Gastroesophageal sphincter (tissue), 4 donors: ENCODE measurements around the gene PCK2. TPM values are rescaled to one million over a fixed set of nuclear protein-coding genes. Genes with fewer than 3 reads are reported as not detected.

ENCODE experiments used
- ATAC-seq: fragments of 150-250 bp; one replicate; pipeline ENCODE4 v1.9.1; 2016; ENCODE audit warnings: mild to moderate bottlenecking, moderate library complexity
- H3K27ac ChIP-seq, 4 donors: fragments of 200-600 bp; sonication (generic) in 3 of 4; 1 replicate in 3 of 4; 2 replicates in 1 of 4; pipeline ENCODE4 v1.5.1; 2016 to 2019
- H3K27me3 ChIP-seq: fragments of 200-600 bp; sonication (generic); one replicate; pipeline ENCODE4 v1.5.1; 2019
- H3K36me3 ChIP-seq, 2 donors: fragments of 200-600 bp; sonication (generic); one replicate each; pipeline ENCODE4 v1.5.1; 2019; ENCODE audit warnings: control low read depth in 1 of 2
- H3K4me1 ChIP-seq, 3 donors: fragments of 200-600 bp; sonication (generic); 1 replicate in 2 of 3; 2 replicates in 1 of 3; pipeline ENCODE4 v1.5.1; 2016 to 2019; ENCODE audit warnings: control low read depth in 2 of 3
- H3K4me3 ChIP-seq, 2 donors: fragments of 200-600 bp; sonication (generic); one replicate each; pipeline ENCODE4 v1.5.1; 2019; ENCODE audit warnings: mild to moderate bottlenecking in 1 of 2, moderate library complexity in 1 of 2
- H3K9me3 ChIP-seq, 3 donors: fragments of 200-600 bp; sonication (generic); one replicate each; pipeline ENCODE4 v1.5.1; 2017 to 2019; ENCODE audit warnings: control low read depth in 2 of 3
- EP300 ChIP-seq: sonication (generic); formaldehyde crosslinking; IDR thresholded peaks from one replicate; pipeline ENCODE4 v1.6.1; 2017; ENCODE audit warnings: antibody characterized with exemption, mild to moderate bottlenecking
- POLR2A ChIP-seq, 2 donors: fragments of 450-650 bp; IDR thresholded peaks; one replicate each; pipeline ENCODE4 v1.6.1; 2017; ENCODE audit warnings: antibody characterized with exemption in 2 of 2, mild to moderate bottlenecking in 2 of 2, moderate library complexity in 1 of 2
- POLR2AphosphoS5 ChIP-seq: sonication (generic); formaldehyde crosslinking; IDR thresholded peaks from one replicate; pipeline ENCODE4 v1.6.1; 2017; ENCODE audit warnings: antibody characterized with exemption
- WGBS, 2 donors: methylation state at CpG; one replicate each; pipeline ENCODE4 v1.1.5; 2018; ENCODE audit warnings: low coverage in 1 of 2; 5-methylcytosine and 5-hydroxymethylcytosine counted together
- total RNA-seq, 4 donors: library from RNA; depleted of rRNA; stranded (reverse); fragments of >200 nt; gene quantifications; one replicate each; pipeline ENCODE4 v1.1.0, GENCODE V29; 2016
- TF ChIP-seq, protein P1 (sequence below), 4 experiments: fragments of 200-600 bp in 2 of 4; fragments of 450-650 bp in 2 of 4; sonication (generic) in 1 of 4; IDR thresholded peaks; one replicate each; pipeline ENCODE4 v1.5.1; 2017 to 2019; ENCODE audit warnings: antibody characterized with exemption in 4 of 4, mild to moderate bottlenecking in 2 of 4, moderate library complexity in 2 of 4

Gene PCK2
- total RNA-seq, 4 donors from 2014 or later, result 9.2 to 14.9 (median 11.6) TPM

DNA sequence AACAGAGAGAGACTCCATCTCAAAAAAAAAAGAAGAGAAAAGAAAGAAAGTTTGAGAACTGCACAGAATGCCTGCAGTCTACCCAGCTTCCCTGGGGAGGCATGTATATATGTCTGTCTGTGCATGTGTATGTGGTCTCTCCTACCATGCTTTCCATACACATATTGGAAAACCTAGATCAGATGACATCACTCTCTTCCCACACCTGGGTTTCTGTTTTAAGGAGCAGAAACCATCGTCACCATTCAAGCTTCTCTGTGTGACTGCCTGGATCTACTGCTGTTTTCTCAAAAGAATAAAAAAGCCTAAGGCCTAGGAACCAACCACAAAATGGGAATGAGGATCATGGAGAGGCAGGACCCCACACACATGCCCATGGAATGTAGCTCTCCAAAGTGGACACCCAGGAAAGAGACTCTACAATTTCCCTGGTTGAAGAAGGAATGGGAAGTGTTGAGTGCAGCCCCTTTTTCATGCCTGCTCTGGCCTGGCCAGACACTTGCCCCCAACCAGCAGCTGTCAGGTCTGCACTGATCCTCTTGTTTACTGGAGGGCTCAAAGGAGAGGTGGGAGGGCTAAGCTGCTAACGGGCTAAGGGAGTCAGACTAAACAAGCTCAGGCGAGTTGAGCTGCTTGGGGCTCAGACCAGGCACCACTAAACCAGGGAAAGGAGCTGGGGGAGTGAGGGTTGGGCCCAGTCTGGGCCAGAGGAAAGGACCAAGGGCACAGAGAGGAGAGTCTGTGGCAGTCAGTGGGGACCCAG is 7.7 kb upstream of the PCK2 start:
- no peaks in the 10 kb centered on the region for H3K27me3 ChIP-seq
- H3K27ac ChIP-seq, result no peak overlapping the region
- no peak for ATAC-seq
- TF ChIP-seq, protein P1, sequence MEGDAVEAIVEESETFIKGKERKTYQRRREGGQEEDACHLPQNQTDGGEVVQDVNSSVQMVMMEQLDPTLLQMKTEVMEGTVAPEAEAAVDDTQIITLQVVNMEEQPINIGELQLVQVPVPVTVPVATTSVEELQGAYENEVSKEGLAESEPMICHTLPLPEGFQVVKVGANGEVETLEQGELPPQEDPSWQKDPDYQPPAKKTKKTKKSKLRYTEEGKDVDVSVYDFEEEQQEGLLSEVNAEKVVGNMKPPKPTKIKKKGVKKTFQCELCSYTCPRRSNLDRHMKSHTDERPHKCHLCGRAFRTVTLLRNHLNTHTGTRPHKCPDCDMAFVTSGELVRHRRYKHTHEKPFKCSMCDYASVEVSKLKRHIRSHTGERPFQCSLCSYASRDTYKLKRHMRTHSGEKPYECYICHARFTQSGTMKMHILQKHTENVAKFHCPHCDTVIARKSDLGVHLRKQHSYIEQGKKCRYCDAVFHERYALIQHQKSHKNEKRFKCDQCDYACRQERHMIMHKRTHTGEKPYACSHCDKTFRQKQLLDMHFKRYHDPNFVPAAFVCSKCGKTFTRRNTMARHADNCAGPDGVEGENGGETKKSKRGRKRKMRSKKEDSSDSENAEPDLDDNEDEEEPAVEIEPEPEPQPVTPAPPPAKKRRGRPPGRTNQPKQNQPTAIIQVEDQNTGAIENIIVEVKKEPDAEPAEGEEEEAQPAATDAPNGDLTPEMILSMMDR (IDR thresholded peaks at IDR 0.05), result no peak
- no peak for TF ChIP-seq EP300
- no peak for TF ChIP-seq POLR2A (IDR thresholded peaks at IDR 0.05)
- TF ChIP-seq POLR2AphosphoS5, result no peak
- 100% methylated on average over 1 of the region's 3 CpGs; no CpG with 5 or more reads in 1 of the 2 donors for WGBS, 2 donors
- no peaks in the 10 kb centered on the region for H3K36me3 ChIP-seq
- peaks cover 0 to 7% (median 0%) of the 10 kb centered on the region in 3 donors for H3K4me1 ChIP-seq
- no peaks in the 10 kb centered on the region for H3K9me3 ChIP-seq
- H3K4me3 ChIP-seq, result no peak overlapping the region

DNA sequence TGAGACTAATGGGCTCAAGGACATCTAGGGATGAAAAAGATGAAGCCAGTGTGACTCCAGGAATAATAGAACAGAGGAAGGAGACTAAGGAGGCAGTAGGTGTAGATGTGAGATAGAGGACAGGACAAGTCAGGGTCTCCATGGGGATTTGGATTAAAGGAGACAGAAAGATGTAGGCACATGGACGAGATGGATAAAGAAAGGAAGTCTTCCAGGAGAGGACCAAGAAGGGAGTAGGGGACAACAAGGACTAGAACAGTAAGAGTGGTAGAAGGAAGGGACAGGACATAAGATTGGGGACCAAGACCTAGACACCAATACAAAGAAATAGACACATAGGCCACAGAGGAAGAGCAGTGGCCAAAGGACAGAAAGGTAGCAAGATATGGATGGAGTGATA is 7.1 kb upstream of the PCK2 start:
- no peaks in the 10 kb centered on the region for H3K27me3 ChIP-seq
- peaks cover 0 to under 1% (median 0%) of the 10 kb centered on the region in 3 donors for H3K4me1 ChIP-seq
- ATAC-seq, result no peak
- no peaks in the 10 kb centered on the region for H3K36me3 ChIP-seq
- H3K4me3 ChIP-seq, result no peak overlapping the region
- H3K27ac ChIP-seq, result no peak overlapping the region
- TF ChIP-seq EP300, result no peak
- WGBS, 2 donors, result 65 to 100% methylated on average over 1 of the region's 1 CpG
- H3K9me3 ChIP-seq, result no peaks in the 10 kb centered on the region

DNA sequence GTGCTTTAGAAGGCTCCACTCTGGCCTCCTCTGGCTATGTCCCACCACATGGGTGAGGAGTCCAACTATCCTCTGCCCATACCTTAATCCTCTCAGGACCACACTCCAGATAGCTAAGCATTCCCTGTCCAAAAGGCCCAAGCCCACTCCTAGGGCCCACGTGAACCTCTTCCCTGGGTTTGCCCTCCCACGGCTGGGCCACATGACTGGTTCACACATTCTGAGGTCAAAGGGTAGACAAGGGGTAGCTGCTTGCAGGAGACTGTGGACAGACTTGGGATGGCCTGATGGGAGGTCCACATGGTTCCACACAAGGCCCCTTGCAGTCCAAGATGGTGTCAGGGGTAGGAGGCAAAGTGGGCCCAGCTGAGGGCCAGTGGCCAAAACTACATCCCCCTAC is 6.0 kb upstream of the PCK2 start:
- Histone ChIP-seq H3K27ac (no peak overlapping the region), H3K27me3 (no peaks in the 10 kb centered on the region), H3K4me1 (peaks cover 0 to 3% (median 0%) of the 10 kb centered on the region in 3 donors), H3K4me3 (no peak overlapping the region), H3K9me3 (no peaks in the 10 kb centered on the region), H3K36me3 (no peaks in the 10 kb centered on the region)
- no CpG with 5 or more reads among the region's 2 CpGs for WGBS, 2 donors
- TF ChIP-seq POLR2A (IDR thresholded peaks at IDR 0.05), result no peak
- no peak for TF ChIP-seq POLR2AphosphoS5
- no peak for TF ChIP-seq EP300
- TF ChIP-seq, protein P1 (IDR thresholded peaks at IDR 0.05), result no peak
- ATAC-seq, result no peak

DNA sequence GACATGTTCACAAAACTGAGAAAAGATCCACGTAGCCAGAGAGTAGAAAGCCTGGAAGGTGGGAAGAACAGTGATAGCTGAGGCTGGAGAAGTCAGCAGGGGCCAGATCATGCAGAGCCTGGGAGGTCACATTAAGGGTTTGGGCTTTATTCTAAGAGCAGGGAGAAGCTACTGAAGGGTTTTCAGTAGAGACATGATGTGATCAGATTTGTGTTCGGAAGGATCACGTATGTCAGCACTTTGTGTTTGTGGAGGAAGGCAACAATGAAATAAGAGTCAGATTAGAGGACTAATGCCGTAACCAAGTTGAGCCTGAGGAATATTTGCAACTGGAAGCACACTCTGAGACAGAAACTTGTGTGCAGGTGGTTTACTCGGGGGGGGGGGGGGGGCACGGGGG is 4.2 kb upstream of the PCK2 start:
- no peak for ATAC-seq
- Histone ChIP-seq H3K27me3 (no peaks in the 10 kb centered on the region), H3K4me1 (peaks cover 0 to 20% (median 1%) of the 10 kb centered on the region in 3 donors), H3K9me3 (no peaks in the 10 kb centered on the region), H3K4me3 (no peak overlapping the region), H3K36me3 (no peaks in the 10 kb centered on the region), H3K27ac (no peak overlapping the region)
- WGBS, 2 donors, result 83 to 87% methylated on average over 3 to 5 of the region's 6 CpGs
- TF ChIP-seq, protein P1 (IDR thresholded peaks at IDR 0.05), result no peak
- TF ChIP-seq POLR2AphosphoS5, result no peak

DNA sequence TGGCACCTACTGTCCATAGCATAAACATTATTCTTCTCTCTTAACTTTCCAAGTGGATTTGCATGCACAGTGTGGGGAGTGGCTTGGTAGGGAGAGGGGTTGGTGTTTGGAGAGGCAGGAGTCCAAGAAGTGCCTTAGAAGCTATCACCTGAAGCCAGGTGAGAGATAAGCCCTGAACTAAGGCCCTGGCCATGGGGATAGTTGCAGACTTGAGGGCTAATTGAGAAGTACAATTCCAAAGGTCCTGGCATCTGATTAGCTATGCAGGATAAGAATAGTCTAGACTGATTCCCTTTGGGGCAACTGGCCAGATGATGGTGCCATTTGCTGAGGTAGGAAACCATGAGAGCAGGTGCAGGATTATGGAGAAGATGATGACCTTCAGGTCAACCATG is 2.0 kb upstream of the PCK2 start:
- ATAC-seq, result no peak
- Histone ChIP-seq H3K27me3 (no peaks in the 10 kb centered on the region), H3K4me1 (peaks cover 0 to 31% (median 8%) of the 10 kb centered on the region in 3 donors), H3K4me3 (no peak overlapping the region), H3K9me3 (no peaks in the 10 kb centered on the region), H3K36me3 (no peaks in the 10 kb centered on the region), H3K27ac (peak overlapping the region in 1 of 4 donors; percentile 95)
- TF ChIP-seq, protein P1 (IDR thresholded peaks at IDR 0.05), result no peak
- TF ChIP-seq POLR2AphosphoS5 (no peak), EP300 (no peak)
